HEK293 (cell line): ENCODE data around the gene CACNA2D3.
A peak's percentile ranks its signal among the peaks of the same experiment; 100 is the strongest.

Experiments used
- PRDM1 ChIP-seq: fragments of 450-650 bp; formaldehyde crosslinking; IDR thresholded peaks from 2 replicates; pipeline ENCODE4; 2016; ENCODE audit warnings: missing biosample characterization, missing genetic modification characterization
- PRDM4 ChIP-seq: fragments of 450-650 bp; formaldehyde crosslinking; IDR thresholded peaks from 2 replicates; pipeline ENCODE4 v1.5.1; 2017; ENCODE audit warnings: missing biosample characterization, missing genetic modification characterization
- RBAK ChIP-seq: fragments of 450-650 bp; formaldehyde crosslinking; IDR thresholded peaks from 2 replicates; pipeline ENCODE4 v1.5.1; 2016; ENCODE audit warnings: missing biosample characterization, missing genetic modification characterization
- ZEB2 ChIP-seq: fragments of 450-650 bp; formaldehyde crosslinking; IDR thresholded peaks from 2 replicates; pipeline ENCODE4 v1.5.1; 2016; ENCODE audit warnings: missing biosample characterization, missing genetic modification characterization
- ZFP41 ChIP-seq: fragments of 450-650 bp; formaldehyde crosslinking; IDR thresholded peaks from 2 replicates; pipeline ENCODE4 v1.5.1; 2016; ENCODE audit warnings: missing biosample characterization, missing genetic modification characterization, borderline replicate concordance
- ZNF155 ChIP-seq: fragments of 450-650 bp; formaldehyde crosslinking; IDR thresholded peaks from 2 replicates; pipeline ENCODE4 v1.5.1; 2016; ENCODE audit warnings: missing biosample characterization, missing genetic modification characterization
- ZNF266 ChIP-seq: fragments of 450-650 bp; formaldehyde crosslinking; IDR thresholded peaks from 2 replicates; pipeline ENCODE4 v1.5.1; 2016; ENCODE audit warnings: missing biosample characterization, missing genetic modification characterization, low read depth
- ZNF292 ChIP-seq: fragments of 450-650 bp; formaldehyde crosslinking; IDR thresholded peaks from 2 replicates; pipeline ENCODE4 v1.5.1; 2016; ENCODE audit warnings: low read depth, missing biosample characterization, missing genetic modification characterization, borderline replicate concordance
- ZNF324 ChIP-seq: fragments of 450-650 bp; formaldehyde crosslinking; IDR thresholded peaks from 2 replicates; pipeline ENCODE4 v1.5.1; 2016; ENCODE audit warnings: missing biosample characterization, missing genetic modification characterization
- ZNF335 ChIP-seq: fragments of 450-650 bp; formaldehyde crosslinking; conservative IDR thresholded peaks from 2 replicates; pipeline ENCODE4 v1.5.1; 2016; ENCODE audit warnings: missing biosample characterization, missing genetic modification characterization
- ZNF510 ChIP-seq: fragments of 450-650 bp; formaldehyde crosslinking; IDR thresholded peaks from 2 replicates; pipeline ENCODE4 v1.5.1; 2018; ENCODE audit warnings: mild to moderate bottlenecking, missing genetic modification characterization, missing biosample characterization; ENCODE audit not compliant: insufficient replicate concordance
- ZNF621 ChIP-seq: fragments of 450-650 bp; formaldehyde crosslinking; IDR thresholded peaks from 2 replicates; pipeline ENCODE4 v1.5.1; 2017; ENCODE audit warnings: missing biosample characterization, missing genetic modification characterization
- ZNF768 ChIP-seq: fragments of 450-650 bp; formaldehyde crosslinking; IDR thresholded peaks from 2 replicates; pipeline ENCODE4 v1.5.1; 2018; ENCODE audit warnings: missing biosample characterization, mild to moderate bottlenecking, missing genetic modification characterization
- ZNF792 ChIP-seq: fragments of 450-650 bp; formaldehyde crosslinking; IDR thresholded peaks from 2 replicates; pipeline ENCODE4 v1.5.1; 2016; ENCODE audit warnings: missing biosample characterization, missing genetic modification characterization
- ZNF843 ChIP-seq: fragments of 450-650 bp; formaldehyde crosslinking; IDR thresholded peaks from 2 replicates; pipeline ENCODE4 v1.5.1; 2016; ENCODE audit warnings: missing biosample characterization, missing genetic modification characterization
- TF ChIP-seq, protein P1 (sequence below): fragments of 450-650 bp; formaldehyde crosslinking; IDR thresholded peaks from 2 replicates; pipeline ENCODE4 v1.5.1; 2017; ENCODE audit warnings: missing biosample characterization, missing genetic modification characterization
- TF ChIP-seq, protein P2 (sequence below): fragments of 450-650 bp; formaldehyde crosslinking; IDR thresholded peaks from 2 replicates; pipeline ENCODE4 v1.5.1; 2016; ENCODE audit warnings: missing biosample characterization, missing genetic modification characterization, borderline replicate concordance
- TF ChIP-seq, protein P3 (sequence below): fragments of 450-650 bp; formaldehyde crosslinking; IDR thresholded peaks from 2 replicates; pipeline ENCODE4 v1.5.1; 2017; ENCODE audit warnings: missing biosample characterization, missing genetic modification characterization

Gene CACNA2D3

DNA sequence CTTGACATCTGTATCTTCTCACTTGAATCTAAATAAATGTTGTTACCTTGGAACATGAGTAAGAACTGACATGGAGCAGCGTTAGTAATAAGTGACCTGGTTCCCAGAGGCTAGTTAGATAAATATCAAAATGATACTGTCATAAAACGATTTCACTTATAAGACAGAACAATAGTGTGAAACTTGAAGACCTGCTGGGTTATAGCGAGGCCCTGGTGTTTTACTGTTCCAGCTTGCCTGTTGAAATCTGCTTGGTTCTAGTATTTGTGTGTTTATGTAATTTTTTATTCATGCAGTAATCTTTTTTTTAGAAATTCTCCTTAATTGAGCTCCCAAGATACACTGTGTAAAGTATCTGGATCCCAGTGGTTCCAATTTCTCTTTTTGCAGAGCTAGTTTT, 129.4 kb downstream of the CACNA2D3 start (continued):
- TF ChIP-seq ZNF621 (tag by site-specific recombination): no peak
- TF ChIP-seq ZNF510 (tag by site-specific recombination): no peak
- TF ChIP-seq ZNF335: no peak
- TF ChIP-seq, protein P1, sequence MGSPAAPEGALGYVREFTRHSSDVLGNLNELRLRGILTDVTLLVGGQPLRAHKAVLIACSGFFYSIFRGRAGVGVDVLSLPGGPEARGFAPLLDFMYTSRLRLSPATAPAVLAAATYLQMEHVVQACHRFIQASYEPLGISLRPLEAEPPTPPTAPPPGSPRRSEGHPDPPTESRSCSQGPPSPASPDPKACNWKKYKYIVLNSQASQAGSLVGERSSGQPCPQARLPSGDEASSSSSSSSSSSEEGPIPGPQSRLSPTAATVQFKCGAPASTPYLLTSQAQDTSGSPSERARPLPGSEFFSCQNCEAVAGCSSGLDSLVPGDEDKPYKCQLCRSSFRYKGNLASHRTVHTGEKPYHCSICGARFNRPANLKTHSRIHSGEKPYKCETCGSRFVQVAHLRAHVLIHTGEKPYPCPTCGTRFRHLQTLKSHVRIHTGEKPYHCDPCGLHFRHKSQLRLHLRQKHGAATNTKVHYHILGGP: no peak
- peak; percentile 68 for TF ChIP-seq ZNF843 (tag by site-specific recombination)
- TF ChIP-seq, protein P2, sequence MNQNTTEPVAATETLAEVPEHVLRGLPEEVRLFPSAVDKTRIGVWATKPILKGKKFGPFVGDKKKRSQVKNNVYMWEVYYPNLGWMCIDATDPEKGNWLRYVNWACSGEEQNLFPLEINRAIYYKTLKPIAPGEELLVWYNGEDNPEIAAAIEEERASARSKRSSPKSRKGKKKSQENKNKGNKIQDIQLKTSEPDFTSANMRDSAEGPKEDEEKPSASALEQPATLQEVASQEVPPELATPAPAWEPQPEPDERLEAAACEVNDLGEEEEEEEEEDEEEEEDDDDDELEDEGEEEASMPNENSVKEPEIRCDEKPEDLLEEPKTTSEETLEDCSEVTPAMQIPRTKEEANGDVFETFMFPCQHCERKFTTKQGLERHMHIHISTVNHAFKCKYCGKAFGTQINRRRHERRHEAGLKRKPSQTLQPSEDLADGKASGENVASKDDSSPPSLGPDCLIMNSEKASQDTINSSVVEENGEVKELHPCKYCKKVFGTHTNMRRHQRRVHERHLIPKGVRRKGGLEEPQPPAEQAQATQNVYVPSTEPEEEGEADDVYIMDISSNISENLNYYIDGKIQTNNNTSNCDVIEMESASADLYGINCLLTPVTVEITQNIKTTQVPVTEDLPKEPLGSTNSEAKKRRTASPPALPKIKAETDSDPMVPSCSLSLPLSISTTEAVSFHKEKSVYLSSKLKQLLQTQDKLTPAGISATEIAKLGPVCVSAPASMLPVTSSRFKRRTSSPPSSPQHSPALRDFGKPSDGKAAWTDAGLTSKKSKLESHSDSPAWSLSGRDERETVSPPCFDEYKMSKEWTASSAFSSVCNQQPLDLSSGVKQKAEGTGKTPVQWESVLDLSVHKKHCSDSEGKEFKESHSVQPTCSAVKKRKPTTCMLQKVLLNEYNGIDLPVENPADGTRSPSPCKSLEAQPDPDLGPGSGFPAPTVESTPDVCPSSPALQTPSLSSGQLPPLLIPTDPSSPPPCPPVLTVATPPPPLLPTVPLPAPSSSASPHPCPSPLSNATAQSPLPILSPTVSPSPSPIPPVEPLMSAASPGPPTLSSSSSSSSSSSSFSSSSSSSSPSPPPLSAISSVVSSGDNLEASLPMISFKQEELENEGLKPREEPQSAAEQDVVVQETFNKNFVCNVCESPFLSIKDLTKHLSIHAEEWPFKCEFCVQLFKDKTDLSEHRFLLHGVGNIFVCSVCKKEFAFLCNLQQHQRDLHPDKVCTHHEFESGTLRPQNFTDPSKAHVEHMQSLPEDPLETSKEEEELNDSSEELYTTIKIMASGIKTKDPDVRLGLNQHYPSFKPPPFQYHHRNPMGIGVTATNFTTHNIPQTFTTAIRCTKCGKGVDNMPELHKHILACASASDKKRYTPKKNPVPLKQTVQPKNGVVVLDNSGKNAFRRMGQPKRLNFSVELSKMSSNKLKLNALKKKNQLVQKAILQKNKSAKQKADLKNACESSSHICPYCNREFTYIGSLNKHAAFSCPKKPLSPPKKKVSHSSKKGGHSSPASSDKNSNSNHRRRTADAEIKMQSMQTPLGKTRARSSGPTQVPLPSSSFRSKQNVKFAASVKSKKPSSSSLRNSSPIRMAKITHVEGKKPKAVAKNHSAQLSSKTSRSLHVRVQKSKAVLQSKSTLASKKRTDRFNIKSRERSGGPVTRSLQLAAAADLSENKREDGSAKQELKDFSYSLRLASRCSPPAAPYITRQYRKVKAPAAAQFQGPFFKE: no peak
- TF ChIP-seq ZNF155: no peak
- no peak for TF ChIP-seq ZNF266
- no peak for TF ChIP-seq ZNF792 (tag by site-specific recombination)
- no peak for TF ChIP-seq PRDM1 (tag by site-specific recombination)
- TF ChIP-seq ZNF768 (tag by site-specific recombination): no peak
- no peak for TF ChIP-seq ZFP41 (tag by site-specific recombination)
- TF ChIP-seq PRDM4: peak; percentile 40; the same call in 1 of the 2 replicates
- TF ChIP-seq ZNF292 (tag by site-specific recombination): no peak
- TF ChIP-seq, protein P3, sequence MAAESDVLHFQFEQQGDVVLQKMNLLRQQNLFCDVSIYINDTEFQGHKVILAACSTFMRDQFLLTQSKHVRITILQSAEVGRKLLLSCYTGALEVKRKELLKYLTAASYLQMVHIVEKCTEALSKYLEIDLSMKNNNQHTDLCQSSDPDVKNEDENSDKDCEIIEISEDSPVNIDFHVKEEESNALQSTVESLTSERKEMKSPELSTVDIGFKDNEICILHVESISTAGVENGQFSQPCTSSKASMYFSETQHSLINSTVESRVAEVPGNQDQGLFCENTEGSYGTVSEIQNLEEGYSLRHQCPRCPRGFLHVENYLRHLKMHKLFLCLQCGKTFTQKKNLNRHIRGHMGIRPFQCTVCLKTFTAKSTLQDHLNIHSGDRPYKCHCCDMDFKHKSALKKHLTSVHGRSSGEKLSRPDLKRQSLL (tag by site-specific recombination): peak; percentile 56; the same call in 1 of the 2 replicates
- no peak for TF ChIP-seq RBAK (tag by site-specific recombination)
- no peak for TF ChIP-seq ZNF324 (tag by site-specific recombination)
- no peak for TF ChIP-seq ZEB2 (tag by site-specific recombination)
